Liver (tissue), 9 donors: ENCODE data around the gene SORBS2. TPM values are rescaled to one million over a fixed set of nuclear protein-coding genes. Genes with fewer than 3 reads are reported as not detected.

Experiments
- DNase-seq: peaks from one replicate; pipeline ENCODE4 v3.0.0-alpha.2; 2017; ENCODE audit warnings: low spot score
- H3K27ac ChIP-seq, 2 donors: one replicate each; pipeline ENCODE4 v1.7.0; 2013; ENCODE audit warnings: inconsistent platforms in 2 of 2, low read length in 2 of 2, control low read depth in 1 of 2, low read depth in 1 of 2, mild to moderate bottlenecking in 1 of 2
- H3K27me3 ChIP-seq, 4 donors: one replicate each; pipeline versions ENCODE4 v1.6.1 to v1.7.0; 2013; ENCODE audit warnings: low read length in 3 of 4, inconsistent platforms in 1 of 4, mild to moderate bottlenecking in 1 of 4, moderate library complexity in 1 of 4; ENCODE audit not compliant: control insufficient read depth in 4 of 4, insufficient read depth in 4 of 4
- H3K36me3 ChIP-seq, 4 donors: one replicate each; pipeline versions ENCODE4 v1.6.1 to v1.7.0; 2013; ENCODE audit warnings: low read length in 3 of 4, mild to moderate bottlenecking in 3 of 4, low read depth in 1 of 4, moderate library complexity in 1 of 4; ENCODE audit not compliant: control insufficient read depth in 4 of 4, insufficient read depth in 3 of 4
- H3K4me1 ChIP-seq, 4 donors: one replicate each; pipeline versions ENCODE4 v1.6.1 to v1.7.0; 2013; ENCODE audit warnings: low read length in 3 of 4, mild to moderate bottlenecking in 3 of 4, moderate library complexity in 1 of 4; ENCODE audit not compliant: control insufficient read depth in 4 of 4, insufficient read depth in 4 of 4
- H3K4me3 ChIP-seq, 3 donors: one replicate each; pipeline versions ENCODE4 v1.6.1 to v1.7.0; 2013; ENCODE audit warnings: low read length in 3 of 3, control low read depth in 1 of 3, low read depth in 1 of 3, mild to moderate bottlenecking in 1 of 3
- H3K9ac ChIP-seq, 2 donors: one replicate each; pipeline ENCODE4 v1.7.0; 2013; ENCODE audit warnings: low read length in 2 of 2, mild to moderate bottlenecking in 2 of 2, moderate library complexity in 2 of 2, control low read depth in 1 of 2, low read depth in 1 of 2
- H3K9me3 ChIP-seq, 4 donors: one replicate each; pipeline versions ENCODE4 v1.6.1 to v1.7.0; 2013; ENCODE audit warnings: low read length in 3 of 4; ENCODE audit not compliant: control insufficient read depth in 4 of 4
- CTCF ChIP-seq: fragments of 150-350 bp; IDR thresholded peaks from 2 replicates; pipeline ENCODE4 v1.5.1; 2017; ENCODE audit warnings: improper control_type of control experiment, low read depth, low read length; ENCODE audit not compliant: missing input control
- FOXA1 ChIP-seq: IDR thresholded peaks from 2 replicates; pipeline ENCODE4 v1.6.1; 2016; ENCODE audit warnings: antibody characterized with exemption
- FOXA2 ChIP-seq: IDR thresholded peaks from 2 replicates; pipeline ENCODE4 v1.6.1; 2016; ENCODE audit warnings: antibody characterized with exemption
- GABPA ChIP-seq, 2 donors: IDR thresholded peaks in 1 of 2; conservative IDR thresholded peaks in 1 of 2; 2 replicates each; pipeline ENCODE4 v1.6.1; 2016; ENCODE audit warnings: antibody characterized with exemption in 2 of 2, mild to moderate bottlenecking in 1 of 2, moderate library complexity in 1 of 2
- HNF4A ChIP-seq, 2 donors: conservative IDR thresholded peaks; 2 replicates each; pipeline ENCODE4 v1.6.1; 2016; ENCODE audit warnings: antibody characterized with exemption in 2 of 2, mild to moderate bottlenecking in 2 of 2
- HNF4G ChIP-seq: IDR thresholded peaks from 2 replicates; pipeline ENCODE4 v1.6.1; 2016; ENCODE audit warnings: antibody characterized with exemption
- JUND ChIP-seq, 2 donors: IDR thresholded peaks; 2 replicates each; pipeline ENCODE4 v1.6.1; 2016; ENCODE audit warnings: antibody characterized with exemption in 2 of 2
- MAX ChIP-seq: IDR thresholded peaks from 2 replicates; pipeline ENCODE4 v1.6.1; 2016; ENCODE audit warnings: antibody characterized with exemption
- NR2F2 ChIP-seq: IDR thresholded peaks from 2 replicates; pipeline ENCODE4 v1.6.1; 2016; ENCODE audit warnings: antibody characterized with exemption
- RAD21 ChIP-seq, 2 donors: IDR thresholded peaks; 2 replicates each; pipeline ENCODE4 v1.6.1; 2016; ENCODE audit warnings: antibody characterized with exemption in 2 of 2, mild to moderate bottlenecking in 2 of 2
- REST ChIP-seq: IDR thresholded peaks from 2 replicates; pipeline ENCODE4 v1.6.1; 2016; ENCODE audit warnings: antibody characterized with exemption, mild to moderate bottlenecking
- RXRA ChIP-seq, 2 donors: IDR thresholded peaks; 2 replicates each; pipeline ENCODE4 v1.6.1; 2017 to 2018; ENCODE audit warnings: antibody characterized with exemption in 2 of 2, mild to moderate bottlenecking in 1 of 2
- SP1 ChIP-seq: IDR thresholded peaks from 2 replicates; pipeline ENCODE4 v1.6.1; 2018; ENCODE audit warnings: antibody characterized with exemption, mild to moderate bottlenecking
- TAF1 ChIP-seq: conservative IDR thresholded peaks from 2 replicates; pipeline ENCODE4 v1.6.1; 2016; ENCODE audit warnings: antibody characterized with exemption, mild to moderate bottlenecking
- YY1 ChIP-seq: IDR thresholded peaks from 2 replicates; pipeline ENCODE4 v1.6.1; 2016; ENCODE audit warnings: antibody characterized with exemption, mild to moderate bottlenecking
- WGBS: extraction: QIAGEN DNeasy Blood & Tissue Kit; methylation state at CpG from one replicate; pipeline ENCODE4 v1.1.7; 2013; 5-methylcytosine and 5-hydroxymethylcytosine counted together
- polyA plus RNA-seq, 2 donors: library from polyadenylated mRNA; stranded (reverse) in 1 of 2; unstranded in 1 of 2; fragments of 200-250 nt in 1 of 2; fragments of >200 nt in 1 of 2; fragmentation: Nextera tagmentation in 1 of 2; extraction: Ambion mirVana in 1 of 2; gene quantifications; one replicate each; pipeline versions ENCODE4 v1.2.1 to v1.2.3, GENCODE V29; 2013 to 2015
- total RNA-seq, 2 donors: library from RNA; depleted of rRNA; stranded (reverse); fragments of >200 nt; gene quantifications; one replicate each; pipeline ENCODE4 v1.2.3, GENCODE V29; 2014
- TF ChIP-seq, protein P1 (sequence below): IDR thresholded peaks from 2 replicates; pipeline ENCODE4 v1.6.1; 2016; ENCODE audit warnings: antibody characterized with exemption
- donor health status: healthy.
- donor health status: healthy.
- donor health status: healthy.
- donor health status: healthy.
- donor health status: healthy.

SORBS2 gene
- total and polyA plus RNA-seq, 4 donors, result 23.3 to 136 (median 59.6) TPM

- TF ChIP-seq CTCF (no peak), NR2F2 (no peak), FOXA2 (no peak), FOXA1 (no peak), SP1 (no peak), HNF4A (conservative IDR thresholded peaks at IDR 0.05) (no peak), GABPA (IDR thresholded peaks at IDR 0.05 in 1 of 2, conservative IDR thresholded peaks at IDR 0.05 in 1 of 2) (no peak)
These were observed 271.4 kb downstream of the SORBS2 start (continued) for GRCh38 chr4:185540487-185541120.

DNA sequence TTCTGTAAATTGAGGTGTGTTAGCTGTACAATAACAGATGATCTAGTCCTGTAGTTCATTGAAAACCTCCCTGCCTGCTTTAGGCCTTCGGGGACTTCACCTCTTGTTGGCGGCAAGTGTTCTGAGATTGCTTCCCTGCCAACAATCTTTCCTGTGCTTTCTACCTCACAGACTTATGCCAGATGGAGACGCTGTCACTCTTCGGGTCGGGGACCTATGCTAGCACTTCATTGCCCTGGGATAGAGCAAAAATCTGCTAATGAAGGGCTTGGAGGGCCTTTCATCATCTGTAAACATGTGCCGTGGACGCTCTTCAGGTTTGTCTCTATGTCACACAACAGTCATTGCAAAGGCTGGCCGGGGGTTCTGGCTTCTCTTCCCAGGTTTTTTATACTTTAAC is 272.0 kb downstream of the SORBS2 start:
- WGBS, result 71% methylated on average over 8 of the region's 8 CpGs
- Histone ChIP-seq H3K9ac (no peak overlapping the region), H3K9me3 (no peaks in the 10 kb centered on the region), H3K4me3 (no peak overlapping the region), H3K27ac (no peak overlapping the region), H3K36me3 (no peaks in the 10 kb centered on the region), H3K4me1 (peaks cover 1 to 10% (median 4%) of the 10 kb centered on the region in 4 donors), H3K27me3 (peaks cover 0 to 6% (median 0%) of the 10 kb centered on the region in 4 donors)
- TF ChIP-seq HNF4A (conservative IDR thresholded peaks at IDR 0.05) (no peak), MAX (no peak), YY1 (no peak), REST (no peak), CTCF (no peak), GABPA (IDR thresholded peaks at IDR 0.05 in 1 of 2, conservative IDR thresholded peaks at IDR 0.05 in 1 of 2) (no peak), RAD21 (IDR thresholded peaks at IDR 0.05) (no peak), RXRA (IDR thresholded peaks at IDR 0.05) (no peak), TAF1 (no peak), NR2F2 (no peak), HNF4G (no peak), SP1 (no peak), JUND (IDR thresholded peaks at IDR 0.05) (no peak), FOXA1 (no peak)
- TF ChIP-seq, protein P1, sequence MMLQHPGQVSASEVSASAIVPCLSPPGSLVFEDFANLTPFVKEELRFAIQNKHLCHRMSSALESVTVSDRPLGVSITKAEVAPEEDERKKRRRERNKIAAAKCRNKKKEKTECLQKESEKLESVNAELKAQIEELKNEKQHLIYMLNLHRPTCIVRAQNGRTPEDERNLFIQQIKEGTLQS, result no peak
- DNase-seq, result no peak
